GM12875 (cell line): ENCODE data around the gene SLC13A5.
"Not testable (repeated sequence)": the region's sequence is repeated elsewhere in the genome, so short reads cannot be mapped to it uniquely, and the experiment has no call there.

Experiments used
- H3K4me3 ChIP-seq: one replicate; pipeline ENCODE4 v1.5.1; 2011; ENCODE audit warnings: low read depth, low read length, control low read depth
- TF ChIP-seq, protein P1 (sequence below): IDR thresholded peaks from 2 replicates; pipeline ENCODE4 v1.5.1; 2011; ENCODE audit warnings: low read depth, mild to moderate bottlenecking, control low read depth, inconsistent platforms, low read length, moderate library complexity, borderline replicate concordance; ENCODE audit not compliant: insufficient read depth

Gene SLC13A5

DNA sequence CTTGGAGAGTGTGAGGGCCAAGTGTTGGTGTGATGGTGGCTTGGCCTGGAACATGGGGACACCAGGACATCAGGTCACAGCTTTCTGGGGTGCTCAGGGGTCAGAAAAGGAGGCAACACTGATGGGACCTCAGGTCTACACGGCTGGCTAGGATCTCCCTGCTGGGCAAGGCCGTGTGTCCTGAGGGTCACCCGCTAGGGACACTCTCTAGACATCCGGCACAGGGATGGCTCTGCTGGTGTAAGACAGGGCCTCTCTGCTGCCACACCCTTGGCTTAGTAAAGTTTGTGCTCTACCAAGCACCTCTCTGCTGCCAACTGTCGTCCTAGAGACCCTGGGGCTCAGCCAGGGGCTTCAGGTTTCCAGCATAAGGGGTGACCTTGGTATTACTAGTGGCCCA lies 16.3 kb downstream of the SLC13A5 start:
- TF ChIP-seq, protein P1, sequence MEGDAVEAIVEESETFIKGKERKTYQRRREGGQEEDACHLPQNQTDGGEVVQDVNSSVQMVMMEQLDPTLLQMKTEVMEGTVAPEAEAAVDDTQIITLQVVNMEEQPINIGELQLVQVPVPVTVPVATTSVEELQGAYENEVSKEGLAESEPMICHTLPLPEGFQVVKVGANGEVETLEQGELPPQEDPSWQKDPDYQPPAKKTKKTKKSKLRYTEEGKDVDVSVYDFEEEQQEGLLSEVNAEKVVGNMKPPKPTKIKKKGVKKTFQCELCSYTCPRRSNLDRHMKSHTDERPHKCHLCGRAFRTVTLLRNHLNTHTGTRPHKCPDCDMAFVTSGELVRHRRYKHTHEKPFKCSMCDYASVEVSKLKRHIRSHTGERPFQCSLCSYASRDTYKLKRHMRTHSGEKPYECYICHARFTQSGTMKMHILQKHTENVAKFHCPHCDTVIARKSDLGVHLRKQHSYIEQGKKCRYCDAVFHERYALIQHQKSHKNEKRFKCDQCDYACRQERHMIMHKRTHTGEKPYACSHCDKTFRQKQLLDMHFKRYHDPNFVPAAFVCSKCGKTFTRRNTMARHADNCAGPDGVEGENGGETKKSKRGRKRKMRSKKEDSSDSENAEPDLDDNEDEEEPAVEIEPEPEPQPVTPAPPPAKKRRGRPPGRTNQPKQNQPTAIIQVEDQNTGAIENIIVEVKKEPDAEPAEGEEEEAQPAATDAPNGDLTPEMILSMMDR, result no peak
- H3K4me3 ChIP-seq, result no peak overlapping the region

DNA sequence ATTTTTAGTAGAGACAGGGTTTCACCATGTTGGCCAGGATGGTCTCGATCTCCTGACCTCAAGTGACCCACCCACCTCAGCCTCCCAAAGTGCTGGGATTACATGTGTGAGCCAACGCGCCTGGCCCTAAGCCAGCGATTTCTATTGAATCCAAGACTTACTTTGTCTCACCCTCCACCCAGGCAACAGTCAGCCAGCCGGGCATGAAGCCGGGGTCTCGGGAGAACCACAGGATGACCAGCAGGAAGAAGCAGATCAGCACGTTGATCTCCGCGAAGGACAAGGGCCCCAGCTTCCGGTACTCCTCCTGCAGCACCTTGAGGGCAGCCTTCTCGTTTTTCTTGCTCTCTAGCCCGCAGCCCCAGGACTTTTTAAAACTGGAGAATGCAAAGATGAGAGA lies 17.6 kb downstream of the SLC13A5 start:
- TF ChIP-seq, protein P1, result no peak

DNA sequence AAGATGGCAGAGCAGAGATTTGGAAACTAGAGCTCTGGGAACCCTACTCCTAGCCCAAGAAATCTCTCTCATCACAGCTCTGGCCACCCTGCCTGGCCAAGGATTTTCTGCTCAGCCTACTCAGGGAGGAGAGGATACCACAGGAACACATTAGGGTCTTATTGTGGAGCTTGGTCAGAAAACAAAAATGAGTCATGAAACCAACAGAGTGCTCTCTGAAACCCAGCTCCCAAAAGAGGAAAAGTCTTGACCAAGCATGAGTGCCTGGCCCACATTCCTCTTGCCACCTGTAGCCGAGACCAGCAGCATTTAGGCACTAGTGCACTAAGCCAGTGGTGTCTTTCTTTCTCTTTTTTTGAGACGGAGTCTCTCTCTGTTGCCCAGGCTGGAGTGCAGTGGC lies 18.1 kb downstream of the SLC13A5 start:
- no peak overlapping the region for H3K4me3 ChIP-seq
- TF ChIP-seq, protein P1, result no peak

More for the DNA sequence above, 17.6 kb downstream of the SLC13A5 start:
- H3K4me3 ChIP-seq, result no peak overlapping the region

DNA sequence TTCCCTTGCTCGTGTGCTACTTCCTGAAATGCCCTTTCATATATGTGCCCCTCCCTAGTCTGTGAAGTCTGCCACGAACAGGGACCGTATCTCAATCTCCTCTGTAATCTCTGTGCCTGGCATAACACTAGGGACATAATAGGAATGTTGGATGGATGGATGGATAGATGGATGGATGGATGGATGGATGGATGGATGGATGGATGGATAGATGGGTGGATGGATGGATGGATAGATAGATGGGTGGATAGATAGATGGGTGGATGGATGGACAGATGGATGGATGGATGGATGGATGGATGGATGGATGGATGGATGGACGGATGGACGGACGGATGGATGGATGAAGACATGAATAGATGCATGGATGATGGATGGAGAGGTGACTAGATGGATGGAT lies 21.2 kb downstream of the SLC13A5 start:
- H3K4me3 ChIP-seq, result not testable (repeated sequence)

DNA sequence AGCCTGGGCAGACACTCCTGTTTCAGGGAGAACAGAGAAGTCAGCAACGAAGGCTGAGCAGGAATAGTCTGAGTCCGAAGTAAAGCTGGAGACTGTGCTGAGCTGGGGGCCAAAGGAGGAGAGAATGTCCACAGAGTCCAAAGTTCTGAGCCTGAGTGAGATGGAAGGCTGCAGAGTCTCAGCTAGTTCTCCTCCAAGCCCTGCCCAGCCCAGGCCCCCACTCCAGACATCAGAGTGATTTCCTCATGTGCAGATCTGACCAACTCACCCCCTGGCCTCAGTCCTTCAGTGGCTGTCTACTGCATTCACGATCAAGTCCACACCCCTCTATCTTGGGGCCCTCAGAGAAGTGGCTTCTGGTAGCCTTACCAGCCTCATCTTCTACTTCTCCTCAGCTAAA lies 21.6 kb downstream of the SLC13A5 start:
- TF ChIP-seq, protein P1, result no peak
- H3K4me3 ChIP-seq, result no peak overlapping the region

DNA sequence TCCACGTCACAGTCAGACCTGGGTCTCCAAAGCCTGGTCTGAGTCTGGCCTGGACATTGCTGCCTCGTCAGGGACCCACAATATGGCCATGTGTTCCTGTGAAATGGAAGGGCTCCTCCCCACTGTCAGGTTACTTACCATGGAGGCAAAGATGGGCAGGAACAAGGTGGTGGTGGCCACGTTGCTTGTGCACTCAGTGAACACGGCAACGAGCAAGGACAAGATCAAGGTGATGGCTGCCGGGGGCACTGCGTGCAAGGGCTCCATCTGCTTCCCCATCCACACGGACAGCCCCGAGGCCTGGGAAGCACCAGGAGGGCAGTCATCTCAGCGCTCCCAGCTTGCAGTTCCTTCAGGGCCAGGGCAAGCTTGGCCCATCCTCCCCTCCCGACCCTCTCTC lies 22.5 kb downstream of the SLC13A5 start:
- TF ChIP-seq, protein P1, result no peak
- H3K4me3 ChIP-seq, result no peak overlapping the region

DNA sequence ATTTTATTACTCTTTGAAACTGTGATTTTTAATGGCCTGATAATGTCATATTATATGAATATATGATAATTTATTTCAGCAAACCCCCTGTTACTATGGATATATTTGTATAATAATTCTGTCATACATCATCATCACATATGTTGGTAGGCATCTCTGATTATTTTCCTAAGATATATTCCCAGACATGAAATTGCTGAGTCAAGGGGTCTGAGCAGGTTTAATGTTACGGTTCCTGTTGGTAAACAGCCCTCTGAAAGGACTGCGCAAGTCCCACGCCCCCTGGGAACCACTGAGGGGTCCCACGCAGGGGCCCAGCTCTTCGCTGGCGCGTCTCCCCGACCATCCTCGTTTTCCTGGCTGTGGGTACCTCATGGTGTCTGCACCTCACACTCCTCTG lies 24.2 kb downstream of the SLC13A5 start:
- TF ChIP-seq, protein P1, result no peak

DNA sequence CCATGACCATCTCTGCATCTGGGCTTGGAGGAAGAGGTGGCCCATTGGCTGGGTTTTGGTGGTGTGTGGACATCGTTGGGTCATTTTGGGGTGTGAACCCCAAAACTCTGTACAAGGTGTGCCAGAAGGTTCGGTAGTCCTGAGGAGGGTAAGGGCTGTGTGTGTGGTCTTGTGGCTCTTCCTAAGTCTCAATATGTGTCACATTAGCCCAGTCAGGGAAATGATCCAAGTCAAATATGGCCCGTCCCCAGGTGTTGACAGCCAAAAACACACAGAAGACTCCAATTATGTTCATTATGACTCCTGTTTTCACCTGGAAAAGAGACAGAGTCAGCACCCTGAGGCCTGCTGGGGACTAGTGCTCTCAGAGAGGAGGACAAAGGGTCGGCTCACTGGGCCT lies 27.1 kb downstream of the SLC13A5 start:
- TF ChIP-seq, protein P1, result no peak
- H3K4me3 ChIP-seq, result no peak overlapping the region

More for the DNA sequence above, 24.2 kb downstream of the SLC13A5 start:
- no peak overlapping the region for H3K4me3 ChIP-seq
